ENCODE results near the gene NPS.

Gene NPS

DNA sequence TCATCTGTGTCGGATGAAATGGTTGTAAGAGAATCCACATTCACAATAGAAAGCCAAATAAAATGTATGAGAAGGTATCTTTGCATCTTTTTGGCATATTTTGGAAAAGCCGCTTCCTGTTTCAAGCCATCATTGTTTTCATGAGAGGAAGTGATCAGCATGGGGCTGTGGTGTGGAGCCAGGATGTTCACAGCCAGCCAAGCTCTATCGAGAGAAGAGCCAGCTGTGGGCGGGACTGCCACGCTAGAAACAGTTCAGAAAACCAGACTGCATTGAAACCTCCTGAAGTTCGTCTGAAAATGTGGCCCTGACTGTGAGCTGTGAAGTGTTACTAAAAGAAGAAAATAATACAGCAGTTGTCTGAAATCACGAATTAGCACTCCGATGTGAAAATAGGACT lies 21.2 kb upstream of the NPS start:
- no peak overlapping the region for H3K4me3 ChIP-seq (ENCODE audit: low read depth in 1 of 5, low read length in 5 of 5)
- H3K9ac ChIP-seq (ENCODE audit: low read length in 5 of 5): no peak overlapping the region
- no peaks in the 10 kb centered on the region for H3K9me3 ChIP-seq (ENCODE audit: control insufficient read depth in 5 of 5, low read length in 5 of 5)
- peaks cover 0 to 11% (median 4%) of the 10 kb centered on the region in 5 donors for H3K27me3 ChIP-seq (ENCODE audit: control insufficient read depth in 5 of 5, insufficient read depth in 4 of 5, low read length in 5 of 5)
- no peak overlapping the region for H3K27ac ChIP-seq (ENCODE audit: low read depth, low read length)
- peaks cover 0 to 12% (median 0%) of the 10 kb centered on the region in 5 donors for H3K4me1 ChIP-seq (ENCODE audit: control insufficient read depth in 5 of 5, insufficient read depth in 5 of 5, low read length in 5 of 5)
- no peaks in the 10 kb centered on the region for H3K36me3 ChIP-seq (ENCODE audit: control insufficient read depth in 5 of 5, insufficient read depth in 5 of 5, low read length in 5 of 5)

DNA sequence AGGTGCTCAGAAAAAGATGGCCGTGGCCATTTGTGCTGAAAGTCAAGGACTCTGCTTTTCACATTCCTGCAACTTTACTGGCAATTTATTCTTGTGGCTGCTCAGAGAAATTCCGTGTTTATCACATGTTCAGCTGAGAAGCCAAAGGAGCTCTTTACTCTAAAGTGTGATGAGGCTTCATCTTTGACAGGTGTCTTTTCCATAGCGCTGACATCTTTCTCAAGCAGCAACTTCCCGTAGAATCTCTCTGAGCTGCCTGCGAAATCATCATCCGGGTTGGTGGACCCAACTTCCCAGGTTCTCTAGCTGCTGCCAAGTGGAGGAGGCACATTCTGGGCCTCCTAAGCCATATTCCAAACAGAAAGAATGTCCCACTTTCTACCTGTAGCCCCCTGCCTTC lies 16.9 kb upstream of the NPS start:
- Histone ChIP-seq H3K9me3 (ENCODE audit: control insufficient read depth in 5 of 5, low read length in 5 of 5) (no peaks in the 10 kb centered on the region), H3K27me3 (ENCODE audit: control insufficient read depth in 5 of 5, insufficient read depth in 4 of 5, low read length in 5 of 5) (peaks cover 0 to 3% (median 0%) of the 10 kb centered on the region in 5 donors), H3K27ac (ENCODE audit: low read depth, low read length) (no peak overlapping the region), H3K36me3 (ENCODE audit: control insufficient read depth in 5 of 5, insufficient read depth in 5 of 5, low read length in 5 of 5) (no peaks in the 10 kb centered on the region), H3K4me3 (ENCODE audit: low read depth in 1 of 5, low read length in 5 of 5) (no peak overlapping the region), H3K4me1 (ENCODE audit: control insufficient read depth in 5 of 5, insufficient read depth in 5 of 5, low read length in 5 of 5) (peaks cover 0 to 25% (median 7%) of the 10 kb centered on the region in 5 donors), H3K9ac (ENCODE audit: low read length in 5 of 5) (no peak overlapping the region)

DNA sequence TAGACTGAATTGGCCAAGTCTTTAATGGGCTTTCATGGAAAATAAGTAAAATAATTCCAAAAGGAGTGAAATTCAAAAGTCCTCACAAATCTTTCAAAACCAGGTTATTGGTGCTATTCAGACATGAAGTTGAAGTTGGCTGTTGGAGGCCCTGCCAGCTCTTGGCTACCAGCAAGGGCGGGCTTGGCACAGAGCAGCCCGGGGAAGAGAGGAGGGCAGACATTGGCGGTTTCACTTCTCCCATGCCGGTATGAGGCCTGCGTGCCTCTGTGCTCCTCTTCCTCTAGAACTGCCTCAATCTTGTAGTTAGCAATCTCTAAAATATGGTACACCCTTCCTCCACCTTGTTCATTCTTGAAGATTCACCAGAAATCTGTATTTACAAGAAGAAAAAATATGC lies 16.4 kb upstream of the NPS start:
- H3K4me1 ChIP-seq (ENCODE audit: control insufficient read depth in 5 of 5, insufficient read depth in 5 of 5, low read length in 5 of 5): peaks cover 0 to 21% (median 7%) of the 10 kb centered on the region in 5 donors
- H3K27ac ChIP-seq (ENCODE audit: low read depth, low read length): no peak overlapping the region
- no peak overlapping the region for H3K4me3 ChIP-seq (ENCODE audit: low read depth in 1 of 5, low read length in 5 of 5)

DNA sequence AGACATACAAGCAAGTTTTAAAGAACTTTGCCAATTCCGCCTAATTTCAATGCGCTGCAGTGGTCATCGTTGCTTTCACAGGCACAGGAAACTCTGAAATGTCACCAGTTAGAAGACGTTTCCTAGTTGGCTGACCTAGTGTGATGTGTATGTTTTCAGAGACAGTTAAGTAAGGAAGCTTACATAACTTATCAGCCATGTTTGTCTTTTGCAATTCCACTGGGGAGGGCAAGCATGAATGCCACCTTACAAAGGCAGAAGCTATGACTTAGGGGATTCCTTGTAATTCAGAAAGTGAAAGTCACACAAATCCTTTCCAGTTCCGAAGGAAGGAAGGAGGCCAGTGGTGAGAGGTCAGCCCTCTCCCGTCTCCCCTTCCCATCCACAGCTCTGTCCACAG lies 15.0 kb upstream of the NPS start:
- Histone ChIP-seq H3K27ac (ENCODE audit: low read depth, low read length) (no peak overlapping the region), H3K36me3 (ENCODE audit: control insufficient read depth in 5 of 5, insufficient read depth in 5 of 5, low read length in 5 of 5) (no peaks in the 10 kb centered on the region), H3K9me3 (ENCODE audit: control insufficient read depth in 5 of 5, low read length in 5 of 5) (no peaks in the 10 kb centered on the region), H3K27me3 (ENCODE audit: control insufficient read depth in 5 of 5, insufficient read depth in 4 of 5, low read length in 5 of 5) (peaks cover 0 to 6% (median 2%) of the 10 kb centered on the region in 5 donors), H3K9ac (ENCODE audit: low read length in 5 of 5) (no peak overlapping the region), H3K4me3 (ENCODE audit: low read depth in 1 of 5, low read length in 5 of 5) (peak overlapping the region in 3 of 5 donors; percentile 18 to 30 (median 20)), H3K4me1 (ENCODE audit: control insufficient read depth in 5 of 5, insufficient read depth in 5 of 5, low read length in 5 of 5) (peaks cover 0 to 14% (median 7%) of the 10 kb centered on the region in 5 donors)

More for the DNA sequence above, 16.4 kb upstream of the NPS start:
- Histone ChIP-seq H3K27me3 (ENCODE audit: control insufficient read depth in 5 of 5, insufficient read depth in 4 of 5, low read length in 5 of 5) (peaks cover 0 to 6% (median 0%) of the 10 kb centered on the region in 5 donors), H3K9ac (ENCODE audit: low read length in 5 of 5) (no peak overlapping the region), H3K9me3 (ENCODE audit: control insufficient read depth in 5 of 5, low read length in 5 of 5) (no peaks in the 10 kb centered on the region), H3K36me3 (ENCODE audit: control insufficient read depth in 5 of 5, insufficient read depth in 5 of 5, low read length in 5 of 5) (no peaks in the 10 kb centered on the region)

DNA sequence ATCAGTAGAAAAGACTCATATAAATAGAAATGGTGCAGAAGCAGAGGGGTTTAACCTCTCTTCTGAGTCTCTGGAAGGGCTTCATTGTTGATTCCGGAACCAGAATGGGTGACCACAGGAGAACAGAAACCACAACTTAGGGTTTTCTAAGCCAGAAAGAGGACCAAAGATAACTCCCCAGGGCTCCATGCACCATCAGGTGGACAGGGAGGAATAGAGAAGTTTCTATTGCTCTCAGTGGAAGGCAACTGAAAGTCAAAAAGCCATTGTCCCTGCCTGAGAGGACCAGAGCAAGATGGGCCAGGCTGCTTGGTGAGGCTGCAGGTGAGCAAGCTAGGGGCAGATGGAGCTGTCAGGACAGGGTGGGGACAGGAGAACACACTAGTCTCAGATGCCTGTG lies 14.6 kb upstream of the NPS start:
- Histone ChIP-seq H3K27me3 (ENCODE audit: control insufficient read depth in 5 of 5, insufficient read depth in 4 of 5, low read length in 5 of 5) (peaks cover 0 to 6% (median 2%) of the 10 kb centered on the region in 5 donors), H3K4me1 (ENCODE audit: control insufficient read depth in 5 of 5, insufficient read depth in 5 of 5, low read length in 5 of 5) (peaks cover 0 to 14% (median 7%) of the 10 kb centered on the region in 5 donors), H3K9ac (ENCODE audit: low read length in 5 of 5) (no peak overlapping the region), H3K9me3 (ENCODE audit: control insufficient read depth in 5 of 5, low read length in 5 of 5) (no peaks in the 10 kb centered on the region), H3K4me3 (ENCODE audit: low read depth in 1 of 5, low read length in 5 of 5) (peak overlapping the region in 2 of 5 donors; percentile 20 to 30), H3K27ac (ENCODE audit: low read depth, low read length) (no peak overlapping the region), H3K36me3 (ENCODE audit: control insufficient read depth in 5 of 5, insufficient read depth in 5 of 5, low read length in 5 of 5) (no peaks in the 10 kb centered on the region)

DNA sequence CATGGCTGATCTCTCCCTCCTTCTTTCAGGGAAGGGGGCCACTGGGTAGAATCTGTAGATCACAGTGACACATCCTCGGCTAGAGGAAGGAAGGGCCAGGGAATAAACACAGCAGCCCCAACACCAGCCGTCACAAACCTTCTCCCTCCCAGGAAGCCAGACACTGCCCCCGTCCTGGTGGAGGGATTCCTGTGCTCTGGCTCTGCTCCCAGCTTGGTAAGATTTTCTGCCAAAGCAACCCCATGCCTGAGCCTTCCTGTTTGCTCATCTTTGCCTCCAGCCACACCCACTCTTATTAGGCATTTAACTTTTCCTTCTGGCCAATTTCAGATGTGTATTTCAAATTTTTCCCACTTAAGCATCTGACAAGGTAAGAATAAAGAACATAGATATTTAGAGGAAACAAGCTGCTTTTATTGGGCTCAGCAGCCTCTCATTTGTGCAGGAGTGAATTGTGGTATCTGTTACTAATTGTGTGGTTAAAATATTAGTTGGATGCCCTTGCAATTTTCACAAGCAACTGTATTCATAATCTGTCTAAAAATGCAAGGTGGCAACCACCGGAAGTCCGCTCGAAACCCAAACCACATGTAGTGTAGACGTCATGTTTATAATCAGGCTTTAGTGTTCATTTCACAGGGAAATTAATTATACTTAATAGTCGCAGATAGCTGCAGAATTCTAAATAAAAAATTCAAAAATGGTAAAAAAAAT lies 13.2 kb upstream of the NPS start:
- Histone ChIP-seq H3K4me1 (ENCODE audit: control insufficient read depth in 5 of 5, insufficient read depth in 5 of 5, low read length in 5 of 5) (peaks cover 0 to 14% (median 7%) of the 10 kb centered on the region in 5 donors), H3K27me3 (ENCODE audit: control insufficient read depth in 5 of 5, insufficient read depth in 4 of 5, low read length in 5 of 5) (peaks cover 0 to 6% (median 2%) of the 10 kb centered on the region in 5 donors), H3K36me3 (ENCODE audit: control insufficient read depth in 5 of 5, insufficient read depth in 5 of 5, low read length in 5 of 5) (no peaks in the 10 kb centered on the region), H3K27ac (ENCODE audit: low read depth, low read length) (no peak overlapping the region), H3K4me3 (ENCODE audit: low read depth in 1 of 5, low read length in 5 of 5) (no peak overlapping the region), H3K9ac (ENCODE audit: low read length in 5 of 5) (no peak overlapping the region), H3K9me3 (ENCODE audit: control insufficient read depth in 5 of 5, low read length in 5 of 5) (no peaks in the 10 kb centered on the region)

DNA sequence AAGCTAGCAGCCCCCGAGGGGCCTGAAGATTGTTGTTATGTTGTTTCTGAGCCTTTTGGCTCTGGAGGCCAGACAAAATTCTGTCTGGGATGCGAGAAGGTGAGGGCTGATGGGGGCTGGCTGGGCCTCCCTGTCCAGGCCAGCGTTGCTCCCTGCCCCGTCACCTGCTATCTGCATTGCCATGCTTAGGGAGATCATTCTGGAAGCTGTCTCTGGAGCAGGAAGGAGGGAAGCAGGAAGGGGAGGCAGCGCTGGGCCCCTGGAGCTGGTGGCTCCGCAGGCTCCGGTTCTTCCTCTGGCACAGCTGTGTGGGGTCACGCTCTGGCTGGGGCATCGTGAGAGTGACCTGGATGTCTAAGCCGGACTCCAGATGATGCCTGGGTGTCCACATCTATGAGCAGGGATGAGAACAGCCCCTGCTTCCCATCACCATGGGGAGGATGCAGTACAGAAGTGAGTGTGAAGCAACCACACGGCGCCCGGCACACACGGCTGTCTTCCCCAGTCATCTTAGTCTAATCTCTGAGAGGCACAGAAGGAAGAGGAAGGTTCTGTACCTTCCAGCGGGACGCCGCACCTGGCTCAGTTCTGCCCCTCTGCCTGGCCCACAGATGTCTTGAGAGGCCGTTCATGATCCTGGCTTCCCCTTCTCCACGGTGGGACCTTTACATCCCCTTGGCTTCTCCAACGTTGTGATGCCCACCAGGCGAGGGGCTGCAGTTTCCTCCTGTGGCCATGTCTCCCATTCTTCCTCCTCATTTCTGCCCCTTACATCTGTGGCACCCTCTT lies 11.9 kb upstream of the NPS start:
- no peaks in the 10 kb centered on the region for H3K36me3 ChIP-seq (ENCODE audit: control insufficient read depth in 5 of 5, insufficient read depth in 5 of 5, low read length in 5 of 5)
- no peaks in the 10 kb centered on the region for H3K9me3 ChIP-seq (ENCODE audit: control insufficient read depth in 5 of 5, low read length in 5 of 5)
- H3K27ac ChIP-seq (ENCODE audit: low read depth, low read length): no peak overlapping the region
- no peak overlapping the region for H3K4me3 ChIP-seq (ENCODE audit: low read depth in 1 of 5, low read length in 5 of 5)
- peaks cover 0 to 14% (median 7%) of the 10 kb centered on the region in 5 donors for H3K4me1 ChIP-seq (ENCODE audit: control insufficient read depth in 5 of 5, insufficient read depth in 5 of 5, low read length in 5 of 5)
- no peak overlapping the region for H3K9ac ChIP-seq (ENCODE audit: low read length in 5 of 5)
- peaks cover 0 to 6% (median 2%) of the 10 kb centered on the region in 5 donors for H3K27me3 ChIP-seq (ENCODE audit: control insufficient read depth in 5 of 5, insufficient read depth in 4 of 5, low read length in 5 of 5)

DNA sequence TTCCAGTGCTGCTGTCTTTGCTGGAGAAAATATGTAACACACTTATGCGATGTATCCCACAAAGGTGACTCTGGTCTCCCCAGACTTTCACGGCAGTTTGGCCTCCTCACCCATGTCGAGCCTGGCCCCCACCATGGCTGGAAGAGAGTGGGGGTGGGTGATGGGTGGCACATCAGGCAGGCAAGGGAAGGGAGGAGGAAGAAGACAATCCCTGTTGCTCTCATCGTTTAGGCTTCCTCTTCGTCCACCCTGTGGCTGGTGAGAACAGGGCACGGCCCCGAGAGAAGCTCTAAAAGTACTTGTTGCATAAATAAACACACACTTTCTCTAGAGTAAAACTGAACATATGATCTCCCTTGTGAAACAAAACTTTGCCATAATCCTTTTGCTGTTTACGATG lies 11.2 kb upstream of the NPS start:
- Histone ChIP-seq H3K9me3 (ENCODE audit: control insufficient read depth in 5 of 5, low read length in 5 of 5) (no peaks in the 10 kb centered on the region), H3K9ac (ENCODE audit: low read length in 5 of 5) (no peak overlapping the region), H3K27ac (ENCODE audit: low read depth, low read length) (no peak overlapping the region), H3K27me3 (ENCODE audit: control insufficient read depth in 5 of 5, insufficient read depth in 4 of 5, low read length in 5 of 5) (peaks cover 0 to 6% (median 2%) of the 10 kb centered on the region in 5 donors), H3K4me1 (ENCODE audit: control insufficient read depth in 5 of 5, insufficient read depth in 5 of 5, low read length in 5 of 5) (peaks cover 0 to 14% (median 7%) of the 10 kb centered on the region in 5 donors), H3K36me3 (ENCODE audit: control insufficient read depth in 5 of 5, insufficient read depth in 5 of 5, low read length in 5 of 5) (no peaks in the 10 kb centered on the region), H3K4me3 (ENCODE audit: low read depth in 1 of 5, low read length in 5 of 5) (no peak overlapping the region)

DNA sequence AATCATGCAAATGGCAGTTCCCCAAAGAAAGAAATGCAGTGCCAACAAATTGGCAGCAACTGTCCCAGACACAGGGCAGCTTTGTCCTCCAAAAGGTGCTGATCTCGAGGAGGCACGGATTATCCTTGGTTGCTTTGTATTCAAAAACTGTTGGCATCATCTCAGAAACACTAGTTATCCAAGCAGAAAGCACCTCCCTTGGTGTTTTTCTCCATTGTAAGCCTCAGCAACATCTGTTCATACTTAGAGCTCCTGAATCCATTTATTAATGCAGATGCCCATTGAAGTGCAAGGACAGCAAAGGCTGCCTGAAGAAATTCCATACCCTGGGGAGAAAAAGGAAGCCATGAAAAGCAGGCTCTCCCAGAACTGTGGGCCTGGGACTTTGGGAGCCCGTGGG lies 1.1 kb upstream of the NPS start:
- peaks cover 9 to 31% (median 15%) of the 10 kb centered on the region in 5 donors for H3K9me3 ChIP-seq (ENCODE audit: control insufficient read depth in 5 of 5, low read length in 5 of 5)
- H3K4me1 ChIP-seq (ENCODE audit: control insufficient read depth in 5 of 5, insufficient read depth in 5 of 5, low read length in 5 of 5): peaks cover 0 to 3% (median 0%) of the 10 kb centered on the region in 5 donors
- H3K4me3 ChIP-seq (ENCODE audit: low read depth in 1 of 5, low read length in 5 of 5): no peak overlapping the region
- H3K27me3 ChIP-seq (ENCODE audit: control insufficient read depth in 5 of 5, insufficient read depth in 4 of 5, low read length in 5 of 5): peaks cover 0 to 7% (median 3%) of the 10 kb centered on the region in 5 donors
- H3K9ac ChIP-seq (ENCODE audit: low read length in 5 of 5): no peak overlapping the region
- no peak overlapping the region for H3K27ac ChIP-seq (ENCODE audit: low read depth, low read length)
- no peaks in the 10 kb centered on the region for H3K36me3 ChIP-seq (ENCODE audit: control insufficient read depth in 5 of 5, insufficient read depth in 5 of 5, low read length in 5 of 5)

DNA sequence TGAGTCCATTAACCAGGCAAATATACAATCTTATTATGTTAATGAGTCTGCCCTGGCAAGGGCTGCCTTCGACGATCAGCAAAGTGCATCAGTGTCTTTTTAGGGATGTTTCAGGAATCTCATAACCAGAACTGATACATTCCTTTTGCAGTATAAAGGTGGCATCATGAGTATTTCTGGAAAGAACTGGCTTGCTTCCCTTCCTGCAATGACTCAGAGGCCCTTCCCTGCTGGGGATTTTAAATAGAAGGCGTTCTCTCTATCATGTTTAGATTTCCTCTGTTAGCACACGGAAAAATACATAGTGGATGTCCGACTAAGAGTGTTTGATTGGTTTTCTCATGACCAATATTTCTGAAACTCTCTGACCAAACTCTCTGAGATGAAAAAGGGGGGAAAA lies 1.8 kb downstream of the NPS start:
- Histone ChIP-seq H3K27me3 (ENCODE audit: control insufficient read depth in 5 of 5, insufficient read depth in 4 of 5, low read length in 5 of 5) (peaks cover 0 to 13% (median 3%) of the 10 kb centered on the region in 5 donors), H3K4me3 (ENCODE audit: low read depth in 1 of 5, low read length in 5 of 5) (no peak overlapping the region), H3K27ac (ENCODE audit: low read depth, low read length) (no peak overlapping the region), H3K9me3 (ENCODE audit: control insufficient read depth in 5 of 5, low read length in 5 of 5) (peaks cover 0 to 8% (median 2%) of the 10 kb centered on the region in 5 donors), H3K9ac (ENCODE audit: low read length in 5 of 5) (no peak overlapping the region), H3K36me3 (ENCODE audit: control insufficient read depth in 5 of 5, insufficient read depth in 5 of 5, low read length in 5 of 5) (no peaks in the 10 kb centered on the region), H3K4me1 (ENCODE audit: control insufficient read depth in 5 of 5, insufficient read depth in 5 of 5, low read length in 5 of 5) (peaks cover 0 to 3% (median 0%) of the 10 kb centered on the region in 5 donors)
